HG02678 (cell line): Measurements from ENCODE around the gene PCGF1.
"Not testable (repeated sequence)": the region's sequence is repeated elsewhere in the genome, so short reads cannot be mapped to it uniquely, and the experiment has no call there.

Source experiments
- ATAC-seq: cut with Tn5 transposase; IDR thresholded peaks from one replicate; pipeline ENCODE4 v1.9.1; 2021; ENCODE audit warnings: mild to moderate bottlenecking, moderate library complexity; ENCODE audit not compliant: unreplicated experiment

The PCGF1 gene

DNA sequence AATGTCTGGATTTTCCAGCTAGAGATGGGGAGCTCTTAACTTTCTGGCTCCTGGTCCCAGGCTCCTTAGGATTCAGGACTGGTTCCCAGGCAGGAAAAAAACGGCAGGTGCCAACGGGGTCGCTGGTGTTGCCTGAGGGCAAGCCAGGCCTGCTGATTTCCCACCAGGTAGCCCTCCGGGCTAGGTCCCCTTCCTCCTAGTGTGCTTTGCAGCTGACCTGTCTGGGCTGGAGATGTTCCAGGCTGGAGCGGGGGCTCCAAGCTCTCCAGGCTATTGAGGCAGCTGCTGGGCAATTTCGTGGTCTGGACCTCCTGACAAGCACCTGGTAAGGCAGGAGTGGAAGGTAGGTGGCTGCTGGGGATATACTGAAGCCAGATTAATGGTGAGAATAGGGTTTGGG is 33.0 kb downstream of the PCGF1 start:
- no peak for ATAC-seq

DNA sequence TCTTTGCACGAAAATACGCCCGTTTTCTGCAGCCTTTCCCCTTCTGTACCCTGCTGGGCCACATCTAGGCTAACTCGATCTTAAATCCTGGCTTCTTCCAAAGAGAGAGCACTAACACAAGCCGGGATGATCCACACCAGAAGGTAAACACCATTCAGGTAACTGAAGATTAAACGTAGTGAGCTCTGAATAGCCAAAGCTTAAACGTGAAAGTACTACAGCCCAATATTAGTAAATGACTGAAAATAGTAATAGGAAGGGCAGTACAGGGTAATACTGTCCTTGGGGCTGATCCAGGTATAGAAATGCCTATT is 34.6 kb downstream of the PCGF1 start:
- no peak for ATAC-seq

DNA sequence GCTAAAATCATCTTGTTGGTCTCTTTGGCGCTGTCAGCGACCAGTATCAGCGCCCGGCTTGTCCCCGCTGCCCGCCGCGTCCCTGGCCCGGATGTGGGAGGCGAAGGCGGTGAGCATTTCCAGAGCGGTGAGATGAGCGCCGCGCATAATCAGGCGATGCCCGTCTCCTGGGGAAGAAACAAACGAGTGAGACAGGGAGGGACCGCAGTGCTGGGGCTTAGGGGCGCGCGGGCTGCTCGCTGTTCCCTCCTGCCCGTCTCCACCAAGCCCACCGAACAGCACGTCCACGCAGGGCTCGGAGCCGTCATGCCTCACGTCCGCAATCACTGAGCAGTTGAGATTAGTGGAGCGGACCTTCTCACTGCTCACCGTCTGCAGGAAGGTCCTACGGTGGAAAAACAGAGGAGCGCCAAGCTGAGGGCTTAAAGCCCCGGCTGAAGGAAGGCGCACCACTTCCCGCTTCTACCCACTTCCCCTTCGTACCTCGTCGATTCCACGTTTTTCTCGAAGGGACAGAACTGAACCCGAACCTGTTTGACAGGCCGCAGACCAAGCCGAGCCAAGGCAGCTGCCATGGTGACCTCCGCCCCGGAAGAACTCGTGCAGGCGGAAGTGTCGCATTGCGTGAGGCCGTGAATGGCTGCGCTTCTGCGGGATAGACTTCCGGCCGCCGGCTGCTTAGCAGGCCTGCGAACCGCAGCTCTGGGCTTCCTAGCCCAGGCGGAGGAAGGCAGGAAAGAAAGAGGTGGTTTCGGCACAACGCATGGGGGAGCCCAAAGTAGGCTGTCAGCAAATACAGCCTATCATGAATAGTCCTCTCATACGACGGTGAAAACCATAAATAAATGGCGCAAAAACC is 35.2 kb downstream of the PCGF1 start, which contains the start of gene MRPL53:
MRPL53 (minus strand) TSS at position 595 of the 859 bp plus-strand sequence; CDS start at position 575, 20 bp downstream.
- peak; percentile 88 for ATAC-seq

DNA sequence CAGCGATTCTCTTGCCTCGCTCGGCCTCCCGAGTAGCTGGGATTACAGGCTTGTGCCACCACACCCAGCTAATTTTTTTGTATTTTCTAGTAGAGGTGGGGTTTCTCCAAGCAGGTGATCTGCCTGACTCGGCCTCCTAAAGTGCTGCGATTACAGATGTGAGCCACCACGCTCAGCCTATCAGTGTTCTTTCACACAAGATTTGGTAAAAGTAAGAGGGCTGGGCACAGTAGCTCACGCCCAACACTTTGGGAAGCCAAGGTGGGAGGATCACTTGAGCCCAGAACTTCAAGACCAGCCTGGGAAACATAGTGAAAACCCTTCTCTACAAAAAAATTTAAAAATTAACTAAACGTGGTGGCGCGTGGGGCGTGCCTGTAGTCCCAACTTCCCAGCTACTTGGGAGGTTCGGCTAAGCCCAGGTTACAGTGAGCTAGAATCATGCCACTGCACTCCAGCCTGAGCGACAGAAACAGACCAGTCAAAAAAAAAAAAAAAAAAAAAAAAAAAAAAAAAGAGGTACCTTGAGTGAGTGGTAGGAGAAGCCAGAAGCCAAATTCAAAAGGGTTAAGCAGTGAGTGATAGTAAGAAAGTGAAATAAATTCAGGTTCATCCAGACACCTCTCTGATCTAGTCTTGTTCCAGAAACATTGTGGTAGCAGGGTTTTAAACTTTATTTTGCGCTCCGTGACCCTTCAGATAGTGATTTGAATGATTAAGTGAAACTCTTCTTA is 36.0 kb downstream of the PCGF1 start:
- ATAC-seq: no peak

DNA sequence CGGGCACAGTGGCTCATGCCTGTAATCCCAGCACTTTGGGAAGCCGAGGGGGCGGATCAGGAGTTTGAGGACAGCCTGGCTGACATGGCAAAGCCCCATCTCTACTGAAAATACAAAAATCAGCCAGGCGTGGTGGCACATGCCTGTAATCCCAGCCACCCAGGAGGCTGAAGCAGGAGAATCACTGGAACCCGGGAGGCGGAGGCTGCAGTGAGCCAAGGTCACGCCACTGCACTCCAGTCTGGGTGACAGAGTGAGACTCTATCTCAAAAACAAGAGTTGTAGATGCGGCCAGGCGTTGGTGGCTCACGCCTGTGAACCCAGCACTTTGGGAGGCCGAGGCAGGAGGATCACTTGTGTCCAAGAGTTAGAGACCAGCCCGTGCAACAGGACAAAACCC is 36.8 kb downstream of the PCGF1 start:
- ATAC-seq: not testable (repeated sequence)

DNA sequence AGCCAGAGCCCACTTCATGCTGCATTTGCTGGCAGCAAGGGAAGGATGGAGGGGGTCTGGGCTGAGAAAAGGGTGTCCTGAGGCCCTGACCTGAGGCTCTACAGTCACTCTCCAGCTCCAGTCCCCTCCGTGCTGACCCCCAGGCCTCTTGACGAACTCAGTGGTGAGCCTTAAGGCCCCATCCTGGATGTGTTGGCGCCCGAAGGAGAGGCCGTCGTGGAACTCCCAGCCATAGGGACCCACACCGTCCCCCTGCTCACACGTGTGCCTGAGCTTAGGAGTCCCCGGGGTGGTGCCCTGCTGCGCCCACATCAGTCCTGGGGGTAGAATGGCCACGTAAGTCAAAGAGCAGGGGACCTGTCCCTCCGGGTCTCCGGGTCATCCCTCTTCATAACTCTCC is 43.1 kb downstream of the PCGF1 start:
- ATAC-seq: no peak

DNA sequence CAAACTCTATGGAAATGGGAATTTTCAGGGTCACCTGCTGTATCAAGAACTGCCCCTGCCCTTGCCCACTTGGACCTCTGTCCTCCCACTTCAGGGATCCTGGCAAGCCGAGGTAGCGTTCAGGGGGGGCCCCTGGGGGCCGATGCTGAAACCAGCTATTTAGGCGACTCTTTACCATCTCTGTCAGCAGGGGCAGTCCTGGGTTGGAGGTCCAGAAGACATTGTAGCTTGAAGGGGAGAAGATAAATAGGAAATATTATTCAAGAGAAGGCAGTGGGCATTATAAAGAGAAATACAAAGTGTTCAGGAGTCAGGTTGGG is 44.7 kb downstream of the PCGF1 start:
- ATAC-seq: no peak

DNA sequence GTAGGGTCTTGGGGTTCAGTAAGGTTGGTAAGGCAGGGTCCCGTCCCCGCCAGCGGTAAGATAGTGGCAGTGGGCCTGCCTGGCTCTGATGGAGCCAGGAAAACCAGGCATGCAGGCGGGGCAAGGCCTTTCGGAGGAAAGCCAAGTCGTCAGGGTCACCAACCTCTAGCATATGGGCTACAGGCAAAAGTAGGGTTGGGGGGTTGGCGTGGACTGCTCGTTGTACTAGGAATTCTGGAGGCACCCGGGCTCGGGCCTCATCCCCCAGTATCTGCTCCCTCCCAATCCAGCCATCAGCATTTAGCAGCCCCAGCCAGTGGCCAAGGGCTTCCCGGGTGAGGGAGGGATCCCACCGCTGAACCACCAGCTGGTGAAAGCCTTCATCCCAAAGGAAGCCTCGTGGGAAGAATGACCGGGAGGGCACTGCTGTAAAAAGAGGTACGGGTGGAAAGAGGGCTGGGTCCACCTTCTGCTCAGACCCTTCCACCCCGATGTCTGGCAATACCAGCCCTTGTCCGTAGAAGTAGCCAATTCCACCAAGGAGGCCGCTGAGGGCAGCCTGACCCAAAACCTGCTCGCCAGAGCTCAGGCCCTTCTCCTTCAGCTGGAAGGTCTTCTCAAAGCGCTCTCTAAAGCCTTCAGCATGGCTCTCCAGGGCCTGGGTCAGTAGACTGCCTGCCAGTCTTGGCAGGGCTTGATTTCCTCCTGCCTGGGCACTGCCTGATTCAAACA is 45.3 kb downstream of the PCGF1 start:
- no peak for ATAC-seq

DNA sequence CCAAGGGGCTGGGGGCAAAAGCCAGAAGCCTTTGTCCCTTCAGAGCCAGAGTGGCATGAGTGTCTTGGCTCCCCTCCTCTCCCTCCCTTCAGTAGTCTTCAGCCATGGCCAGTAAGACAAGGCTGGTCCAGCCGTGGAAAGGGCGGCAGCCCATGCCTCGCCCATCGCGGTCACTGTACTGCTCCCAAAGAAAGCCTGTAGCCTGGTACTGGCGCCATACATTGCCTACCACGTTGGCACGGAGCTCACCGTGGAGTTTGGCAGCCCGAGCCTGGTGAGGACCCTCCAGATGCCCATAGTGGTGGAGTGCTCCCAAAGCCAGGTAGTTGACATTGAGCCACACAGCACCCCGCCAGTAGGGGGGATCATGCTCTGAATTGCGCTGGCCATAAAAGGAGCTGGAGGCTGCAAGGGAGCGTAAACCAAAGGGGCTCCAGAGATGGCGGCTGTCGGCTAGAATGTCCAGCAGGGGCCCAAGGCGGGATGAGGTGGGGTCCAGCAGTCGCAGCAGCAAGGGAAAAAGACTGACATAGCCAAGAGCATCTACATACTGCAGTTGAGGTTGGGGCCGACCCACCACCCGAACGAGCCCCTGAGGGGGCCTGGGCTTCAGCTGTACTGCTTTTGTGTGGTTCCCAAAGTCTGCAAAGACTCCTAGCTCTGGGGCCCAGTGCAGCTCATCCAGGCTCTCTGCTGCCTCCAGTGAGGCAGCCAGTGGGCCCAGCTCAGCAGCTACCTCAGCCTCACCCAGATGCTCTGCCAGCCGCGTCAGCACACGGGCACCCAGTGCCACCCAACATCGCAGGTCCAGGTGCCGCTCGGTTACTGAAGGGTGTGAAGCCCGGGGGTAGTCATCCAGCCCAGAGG is 46.1 kb downstream of the PCGF1 start:
- no peak for ATAC-seq

DNA sequence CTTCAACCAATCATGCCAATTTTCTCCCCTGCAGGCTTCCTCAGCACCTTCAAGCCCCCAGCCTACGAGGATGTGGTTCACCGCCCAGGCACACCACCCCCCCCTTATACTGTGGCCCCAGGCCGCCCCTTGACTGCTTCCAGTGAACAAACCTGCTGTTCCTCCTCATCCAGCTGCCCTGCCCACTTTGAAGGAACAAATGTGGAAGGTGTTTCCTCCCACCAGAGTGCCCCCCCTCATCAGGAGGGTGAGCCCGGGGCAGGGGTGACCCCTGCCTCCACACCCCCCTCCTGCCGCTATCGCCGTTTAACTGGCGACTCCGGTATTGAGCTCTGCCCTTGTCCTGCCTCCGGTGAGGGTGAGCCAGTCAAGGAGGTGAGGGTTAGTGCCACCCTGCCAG is 47.3 kb downstream of the PCGF1 start:
- not testable (repeated sequence) for ATAC-seq

DNA sequence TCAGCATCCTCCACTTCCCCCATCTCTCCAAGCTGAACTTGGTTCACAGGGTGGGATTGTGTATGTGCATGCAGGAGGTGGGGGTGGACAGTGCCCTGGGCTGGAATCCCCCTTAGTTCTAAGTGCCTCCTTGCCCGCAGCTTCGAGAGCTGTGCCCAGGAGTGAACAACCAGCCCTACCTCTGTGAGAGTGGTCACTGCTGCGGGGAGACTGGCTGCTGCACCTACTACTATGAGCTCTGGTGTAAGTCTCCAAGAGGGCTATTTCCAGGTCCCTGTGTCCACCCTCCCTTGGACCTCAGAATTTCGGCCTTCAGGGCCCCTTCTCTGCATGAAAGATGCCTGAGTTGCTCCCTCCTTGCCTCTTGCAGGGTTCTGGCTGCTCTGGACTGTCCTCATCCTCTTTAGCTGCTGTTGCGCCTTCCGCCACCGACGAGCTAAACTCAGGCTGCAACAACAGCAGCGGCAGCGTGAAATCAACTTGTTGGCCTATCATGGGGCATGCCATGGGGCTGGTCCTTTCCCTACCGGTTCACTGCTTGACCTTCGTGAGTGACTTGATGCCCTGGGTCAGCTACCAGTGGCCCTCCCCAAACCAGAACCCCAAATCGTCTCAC is 47.9 kb downstream of the PCGF1 start:
- not testable (repeated sequence) for ATAC-seq

DNA sequence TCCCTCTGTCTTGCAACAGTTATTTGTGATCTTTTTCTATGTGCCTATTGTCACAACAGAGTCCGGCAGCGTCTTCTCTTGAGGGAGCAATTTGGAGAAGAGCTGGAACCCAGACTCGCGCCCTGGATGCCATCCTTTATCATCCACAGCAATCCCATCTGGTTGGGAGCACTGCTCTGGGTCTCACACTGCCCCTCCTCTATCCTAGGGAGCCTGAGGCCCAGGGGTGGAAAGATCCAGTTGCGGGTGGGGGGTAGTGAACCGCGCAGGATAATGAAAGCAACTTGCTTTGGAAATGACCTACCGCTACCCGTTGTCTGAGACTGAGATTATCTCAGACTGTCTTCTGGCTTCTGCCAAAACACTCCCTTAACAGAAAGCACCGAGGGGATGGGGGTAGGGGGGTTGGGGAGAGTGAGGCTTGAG is 48.5 kb downstream of the PCGF1 start:
- ATAC-seq: no peak

DNA sequence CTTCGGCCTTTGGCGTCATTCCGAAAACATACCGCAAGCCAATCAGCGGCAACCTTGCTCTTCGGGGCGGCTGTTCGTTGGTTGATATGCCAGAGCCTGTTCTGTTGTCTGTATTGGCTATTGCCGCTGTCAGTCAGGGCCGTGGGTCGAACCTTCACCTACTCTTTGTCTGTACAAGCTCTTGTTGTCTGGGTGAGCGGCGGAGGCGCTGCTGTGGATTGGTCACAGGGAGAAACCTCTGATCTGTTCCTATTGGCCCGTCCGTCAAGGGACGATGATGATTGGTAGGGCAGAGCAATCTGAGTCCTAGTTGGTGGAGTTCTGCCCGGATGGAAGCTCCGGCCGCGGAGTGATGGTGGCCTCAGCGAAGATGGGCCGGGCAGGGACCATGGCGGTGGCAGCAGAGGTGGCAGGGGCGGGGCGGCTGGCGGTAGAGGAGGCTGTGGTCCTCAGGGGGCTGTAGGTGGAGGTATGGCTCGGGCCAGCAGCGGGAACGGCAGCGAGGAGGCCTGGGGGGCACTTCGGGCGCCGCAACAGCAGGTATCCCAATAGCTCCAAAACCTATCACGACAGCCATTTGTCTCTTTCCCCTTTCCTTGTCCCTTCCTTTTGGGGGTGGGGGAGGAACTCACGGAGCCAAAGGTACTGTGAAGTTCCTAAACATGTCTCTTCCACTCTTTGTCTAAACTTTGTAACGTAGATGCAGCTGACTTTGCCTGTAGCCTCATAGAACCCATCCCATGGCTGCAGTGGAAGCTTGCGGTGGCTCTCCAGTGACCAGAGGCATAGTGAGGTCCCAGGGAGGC is 49.2 kb downstream of the PCGF1 start, which contains the start of gene WBP1:
WBP1 (plus strand) TSS at position 307 of the 806 bp plus-strand sequence; CDS start at position 472, 165 bp downstream.
- ATAC-seq: peak; percentile 83

DNA sequence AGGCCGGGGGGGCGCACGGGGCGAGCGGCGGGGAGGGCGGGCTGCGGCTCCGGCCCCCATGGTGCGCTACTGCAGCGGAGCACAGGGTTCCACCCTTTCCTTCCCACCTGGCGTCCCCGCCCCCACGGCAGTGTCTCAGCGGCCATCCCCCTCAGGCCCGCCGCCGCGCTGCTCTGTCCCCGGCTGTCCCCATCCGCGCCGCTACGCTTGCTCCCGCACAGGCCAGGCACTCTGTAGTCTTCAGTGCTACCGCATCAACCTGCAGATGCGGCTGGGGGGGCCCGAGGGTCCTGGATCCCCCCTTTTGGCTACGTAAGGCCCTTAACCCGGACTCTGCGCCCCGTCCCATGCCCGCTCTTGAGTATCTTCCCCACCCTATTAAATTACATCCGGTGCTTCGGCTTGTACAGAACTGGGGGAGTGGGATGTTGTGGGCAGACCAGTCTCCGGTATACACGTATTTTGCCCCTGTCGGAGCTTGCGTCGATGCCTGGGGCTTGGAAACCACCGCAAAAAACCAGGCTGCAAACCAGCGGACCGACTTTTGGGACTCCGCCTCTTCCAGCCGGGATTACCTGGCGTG is 49.9 kb downstream of the PCGF1 start:
- peak; percentile 33 for ATAC-seq

DNA sequence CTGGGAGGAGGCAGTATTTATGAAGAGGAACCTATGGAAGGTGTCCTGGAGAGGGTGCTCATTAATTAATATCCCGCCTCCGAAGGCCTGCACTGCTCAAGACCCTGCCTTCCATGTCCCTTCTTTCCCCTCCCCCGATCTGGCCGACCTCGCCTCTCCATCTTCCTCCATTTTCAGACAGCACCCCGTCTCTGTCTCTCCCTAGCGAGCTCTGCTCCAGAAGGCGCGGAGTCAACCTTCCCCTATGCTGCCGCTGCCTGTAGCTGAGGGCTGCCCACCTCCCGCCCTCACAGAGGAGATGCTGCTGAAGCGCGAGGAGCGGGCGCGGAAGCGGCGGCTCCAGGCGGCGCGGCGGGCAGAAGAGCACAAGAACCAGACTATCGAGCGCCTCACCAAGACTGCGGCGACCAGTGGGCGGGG is 50.4 kb downstream of the PCGF1 start:
- ATAC-seq: no peak
